ENCODE measurements around the gene SCGB3A1. TPM values are rescaled to one million over a fixed set of nuclear protein-coding genes. Genes with fewer than 3 reads are reported as not detected.

The SCGB3A1 gene
- total RNA-seq = not detected in 2 replicates

GRCh38 chr5:180591311-180591887 is at the start of gene SCGB3A1:
TSS of gene SCGB3A1 (minus strand) at chr5:180591499. CDS start at chr5:180591462, 37 bp downstream.

Other genes starting within 250 kb of the SCGB3A1 start
- gene GFPT2, start 238.2 kb downstream of the SCGB3A1 start, total RNA-seq = 57.0 and 80.7 TPM in 2 replicates
- gene CNOT6, start 97.1 kb downstream of the SCGB3A1 start, total RNA-seq = 5.6 and 13.3 TPM in 2 replicates
- under 0.01 and 1.8 TPM in 2 replicates for gene FLT4, start 58.1 kb upstream of the SCGB3A1 start, total RNA-seq
- gene OR2Y1, start 148.6 kb upstream of the SCGB3A1 start, total RNA-seq = not detected in 2 replicates
- gene MGAT1, start 211.3 kb upstream of the SCGB3A1 start, total RNA-seq = 153 and 173 TPM in 2 replicates